Dendritic cell treated with granulocyte-macrophage colony-stimulating factor and Interleukin-4, amounts not matched to agents 40 ng/mL and 50 ng/mL, for 4 days (primary cell): ENCODE measurements around the gene HOXB5.

ENCODE experiments used
- H3K27ac Mint-ChIP-seq: one replicate; pipeline ENCODE4 v1.8.0; 2022; ENCODE audit warnings: mild to moderate bottlenecking, mixed read lengths
- H3K27me3 Mint-ChIP-seq: one replicate; pipeline ENCODE4 v1.8.0; 2022; ENCODE audit warnings: mild to moderate bottlenecking, mixed read lengths
- H3K36me3 Mint-ChIP-seq: one replicate; pipeline ENCODE4 v1.8.0; 2022; ENCODE audit warnings: low read depth, mixed read lengths
- H3K4me1 Mint-ChIP-seq: one replicate; pipeline ENCODE4 v1.8.0; 2022; ENCODE audit warnings: low read depth, mixed read lengths
- H3K4me3 Mint-ChIP-seq: one replicate; pipeline ENCODE4 v1.8.0; 2022; ENCODE audit warnings: mild to moderate bottlenecking, moderate library complexity, mixed read lengths
- H3K9me3 Mint-ChIP-seq: one replicate; pipeline ENCODE4 v1.8.0; 2022; ENCODE audit warnings: mixed read lengths
- intact Hi-C: fragments of 100-400 bp; cut with micrococcal nuclease; formaldehyde crosslinking; loops from one replicate; pipeline ENCODE4 v1.15.0; 2022

Gene HOXB5

DNA sequence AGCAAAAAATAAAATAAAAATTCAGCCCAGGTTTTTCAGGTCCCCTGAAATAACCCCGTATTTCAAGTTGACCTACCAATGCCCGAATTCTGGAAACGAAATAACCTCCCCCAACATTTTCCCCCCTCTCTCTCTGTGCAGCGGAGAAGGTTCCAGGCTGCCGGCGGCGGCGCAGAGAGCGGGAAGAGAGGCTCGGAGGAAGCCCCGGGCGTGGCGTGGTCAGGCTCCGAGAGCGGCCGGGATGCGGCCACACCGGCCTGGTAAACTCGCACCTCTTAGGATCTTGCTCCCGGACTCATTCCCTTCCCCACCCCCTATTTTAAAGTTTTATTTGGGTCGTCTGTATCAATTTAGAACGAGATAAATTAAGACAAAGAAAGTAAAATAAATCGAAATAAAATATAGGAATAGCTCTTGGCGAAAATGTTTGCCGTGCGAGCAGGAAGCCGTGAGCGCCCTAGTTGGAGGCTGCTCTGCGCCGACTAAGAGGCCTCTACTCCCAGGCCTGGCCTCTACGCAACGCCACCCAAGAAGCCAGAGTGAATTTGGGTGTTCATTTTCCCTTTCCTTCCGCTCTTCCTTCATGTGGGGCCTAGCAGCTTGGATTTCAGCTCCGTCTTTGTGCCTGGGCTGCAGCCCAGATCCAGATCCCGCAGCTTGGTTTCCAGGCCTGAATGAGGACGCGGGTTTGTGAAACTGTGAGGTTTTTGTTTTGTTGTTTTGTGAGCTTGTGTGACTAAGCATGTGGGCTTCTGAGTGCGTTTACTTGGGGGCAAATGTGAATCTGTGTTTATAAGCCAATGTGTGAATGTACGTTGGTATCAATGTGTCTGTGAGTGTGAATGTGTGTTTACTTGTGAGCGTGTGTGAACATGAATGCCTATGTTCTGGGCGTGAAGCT, 12.7 kb upstream of the HOXB5 start:
- no peak overlapping the region for H3K4me3 Mint-ChIP-seq
- H3K27me3 Mint-ChIP-seq, result peaks cover 99% of the 10 kb centered on the region
- intact Hi-C loops, result no loop called here
- H3K4me1 Mint-ChIP-seq, result peaks cover 21% of the 10 kb centered on the region
- no peaks in the 10 kb centered on the region for H3K9me3 Mint-ChIP-seq
- no peaks in the 10 kb centered on the region for H3K36me3 Mint-ChIP-seq
- no peak overlapping the region for H3K27ac Mint-ChIP-seq

DNA sequence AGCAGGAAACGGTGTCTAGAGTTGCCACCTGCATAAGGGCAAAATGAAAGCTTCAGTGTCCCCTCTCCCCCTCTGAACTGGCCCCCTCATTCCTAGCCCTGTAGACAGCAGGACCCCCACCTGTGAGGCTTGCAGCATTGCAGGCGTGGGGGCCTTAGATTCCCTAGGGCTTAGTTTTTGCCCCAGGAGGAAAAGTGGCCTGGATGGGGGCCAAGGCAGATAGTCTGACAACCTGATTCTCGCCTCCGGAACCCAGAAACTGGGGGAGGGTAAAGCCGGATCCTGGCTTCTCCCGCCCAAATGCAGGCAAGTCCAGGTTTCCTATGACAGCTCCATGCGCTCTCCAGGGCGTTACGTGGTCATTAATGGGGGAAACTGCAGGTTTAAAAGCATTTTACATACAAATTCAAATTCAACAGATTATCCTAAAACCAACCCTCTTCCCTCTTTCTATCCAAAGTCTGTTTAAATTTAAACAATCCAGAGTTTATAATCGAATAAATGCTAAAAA, 11.9 kb upstream of the HOXB5 start:
- H3K4me3 Mint-ChIP-seq, result no peak overlapping the region
- no peaks in the 10 kb centered on the region for H3K36me3 Mint-ChIP-seq
- H3K9me3 Mint-ChIP-seq, result no peaks in the 10 kb centered on the region
- peaks cover 16% of the 10 kb centered on the region for H3K4me1 Mint-ChIP-seq
- intact Hi-C loops, result no loop called here
- H3K27me3 Mint-ChIP-seq, result peaks cover 99% of the 10 kb centered on the region
- no peak overlapping the region for H3K27ac Mint-ChIP-seq

DNA sequence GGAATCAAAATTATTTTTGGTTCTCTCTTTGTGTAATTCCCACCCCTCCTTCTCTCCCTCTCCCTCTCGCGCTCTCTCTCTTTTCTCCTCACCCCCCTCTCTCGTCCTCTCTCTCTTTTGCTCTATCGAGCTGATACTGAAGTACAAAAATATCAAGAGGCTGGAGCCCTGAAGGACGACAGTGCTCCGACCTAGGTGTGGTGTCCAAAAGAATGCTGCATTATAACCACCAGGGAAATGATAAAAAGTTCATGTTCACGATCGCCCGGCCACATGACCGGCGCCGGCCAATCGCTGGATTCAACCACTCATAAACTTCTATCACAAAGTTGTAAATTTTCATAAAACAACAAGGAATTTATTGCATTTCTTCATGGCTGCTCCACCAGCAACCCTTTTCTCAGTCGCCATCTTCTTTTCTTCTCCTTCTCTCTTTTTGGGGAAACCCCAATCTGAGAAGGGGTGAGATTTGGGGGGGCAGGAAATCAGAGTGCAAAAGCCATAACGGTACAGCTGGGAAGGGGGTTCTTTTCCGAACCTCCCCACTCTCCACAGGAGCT, 11.3 kb upstream of the HOXB5 start, which contains the start of gene HOXB6:
Gene HOXB6, minus strand, starts transcription at position 217 of the 560 bp plus-strand sequence. CDS start 6,836 bp downstream, outside the sequence.
- Mint-ChIP-seq H3K4me3 (no peak within 1 kb of the TSS), H3K27ac (no peak within 1 kb of the TSS)
- intact Hi-C loops, result no loop called here

GRCh38 chr17:48603959-48604769, 10.6 kb upstream of the HOXB5 start:
- intact Hi-C loops, result no loop called here
- no peaks in the 10 kb centered on the region for H3K36me3 Mint-ChIP-seq
- no peak overlapping the region for H3K27ac Mint-ChIP-seq
- no peak overlapping the region for H3K4me3 Mint-ChIP-seq
- H3K9me3 Mint-ChIP-seq, result no peaks in the 10 kb centered on the region
- peaks cover 99% of the 10 kb centered on the region for H3K27me3 Mint-ChIP-seq
- peaks cover 16% of the 10 kb centered on the region for H3K4me1 Mint-ChIP-seq

More for the DNA sequence above, 11.3 kb upstream of the HOXB5 start, which contains the start of gene HOXB6:
- Mint-ChIP-seq H3K36me3 (no peaks in the 10 kb centered on the region), H3K9me3 (no peaks in the 10 kb centered on the region), H3K4me1 (peaks cover 16% of the 10 kb centered on the region), H3K27me3 (peaks cover 99% of the 10 kb centered on the region)

GRCh38 chr17:48601539-48602425, 8.2 kb upstream of the HOXB5 start:
- no peaks in the 10 kb centered on the region for H3K9me3 Mint-ChIP-seq
- no peak overlapping the region for H3K4me3 Mint-ChIP-seq
- peaks cover 99% of the 10 kb centered on the region for H3K27me3 Mint-ChIP-seq
- intact Hi-C loops, result no loop called here
- peaks cover 32% of the 10 kb centered on the region for H3K4me1 Mint-ChIP-seq
- H3K27ac Mint-ChIP-seq, result no peak overlapping the region
- H3K36me3 Mint-ChIP-seq, result no peaks in the 10 kb centered on the region

DNA sequence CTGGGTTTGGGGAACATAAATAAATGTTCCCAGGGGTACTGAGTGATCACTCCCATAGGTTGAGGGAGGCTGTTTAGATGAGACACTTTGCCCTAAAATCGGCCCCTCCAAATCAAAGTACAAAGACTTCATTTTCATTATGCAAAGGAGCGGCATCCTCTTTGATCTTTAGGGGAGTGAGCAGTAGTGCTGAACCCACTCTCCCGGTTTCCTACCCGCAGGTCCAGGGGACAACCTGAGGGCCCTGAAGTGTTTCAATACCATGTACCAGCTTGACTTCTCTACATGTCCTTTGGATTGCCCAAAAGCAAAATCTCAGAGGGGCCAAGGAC, 7.6 kb upstream of the HOXB5 start:
- intact Hi-C loops, result no loop called here
- Mint-ChIP-seq H3K36me3 (no peaks in the 10 kb centered on the region), H3K9me3 (no peaks in the 10 kb centered on the region), H3K4me1 (peaks cover 38% of the 10 kb centered on the region), H3K4me3 (no peak overlapping the region), H3K27ac (no peak overlapping the region), H3K27me3 (peaks cover 100% of the 10 kb centered on the region)

GRCh38 chr17:48600244-48601098, 6.9 kb upstream of the HOXB5 start:
- Mint-ChIP-seq H3K27me3 (peaks cover 100% of the 10 kb centered on the region), H3K9me3 (no peaks in the 10 kb centered on the region), H3K27ac (no peak overlapping the region), H3K36me3 (no peaks in the 10 kb centered on the region), H3K4me1 (peaks cover 39% of the 10 kb centered on the region), H3K4me3 (no peak overlapping the region)
- intact Hi-C loops, result no loop called here

DNA sequence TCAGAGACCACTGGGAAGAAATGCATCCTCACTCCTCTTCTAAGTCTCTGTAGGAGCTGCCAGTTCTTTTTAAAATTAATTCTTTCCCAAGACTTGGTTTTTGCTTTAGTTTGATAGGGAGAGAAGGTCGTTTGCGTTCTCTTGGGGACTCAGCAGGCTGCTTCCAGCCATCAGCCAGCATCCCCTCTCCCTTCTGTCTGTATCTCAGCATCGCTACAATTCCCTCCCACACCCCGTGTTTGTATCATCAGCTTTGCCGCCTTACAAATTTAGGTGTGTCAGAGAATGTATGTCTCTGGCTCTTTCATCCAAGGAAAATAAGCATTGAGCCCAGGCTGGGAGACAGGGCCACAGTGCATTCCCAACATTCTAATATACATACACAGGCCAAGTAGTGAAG, 5.8 kb upstream of the HOXB5 start:
- no peaks in the 10 kb centered on the region for H3K9me3 Mint-ChIP-seq
- H3K4me1 Mint-ChIP-seq, result peaks cover 33% of the 10 kb centered on the region
- intact Hi-C loops, result no loop called here
- H3K27me3 Mint-ChIP-seq, result peaks cover 100% of the 10 kb centered on the region
- no peak overlapping the region for H3K4me3 Mint-ChIP-seq
- H3K36me3 Mint-ChIP-seq, result no peaks in the 10 kb centered on the region
- no peak overlapping the region for H3K27ac Mint-ChIP-seq

- peaks cover 100% of the 10 kb centered on the region for H3K27me3 Mint-ChIP-seq
- intact Hi-C loops, result no loop called here
- no peak overlapping the region for H3K27ac Mint-ChIP-seq
- peaks cover 32% of the 10 kb centered on the region for H3K4me1 Mint-ChIP-seq
- H3K9me3 Mint-ChIP-seq, result no peaks in the 10 kb centered on the region
- H3K36me3 Mint-ChIP-seq, result no peaks in the 10 kb centered on the region
- H3K4me3 Mint-ChIP-seq, result no peak overlapping the region
Measured at GRCh38 chr17:48598736-48599135, 5.2 kb upstream of the HOXB5 start.

DNA sequence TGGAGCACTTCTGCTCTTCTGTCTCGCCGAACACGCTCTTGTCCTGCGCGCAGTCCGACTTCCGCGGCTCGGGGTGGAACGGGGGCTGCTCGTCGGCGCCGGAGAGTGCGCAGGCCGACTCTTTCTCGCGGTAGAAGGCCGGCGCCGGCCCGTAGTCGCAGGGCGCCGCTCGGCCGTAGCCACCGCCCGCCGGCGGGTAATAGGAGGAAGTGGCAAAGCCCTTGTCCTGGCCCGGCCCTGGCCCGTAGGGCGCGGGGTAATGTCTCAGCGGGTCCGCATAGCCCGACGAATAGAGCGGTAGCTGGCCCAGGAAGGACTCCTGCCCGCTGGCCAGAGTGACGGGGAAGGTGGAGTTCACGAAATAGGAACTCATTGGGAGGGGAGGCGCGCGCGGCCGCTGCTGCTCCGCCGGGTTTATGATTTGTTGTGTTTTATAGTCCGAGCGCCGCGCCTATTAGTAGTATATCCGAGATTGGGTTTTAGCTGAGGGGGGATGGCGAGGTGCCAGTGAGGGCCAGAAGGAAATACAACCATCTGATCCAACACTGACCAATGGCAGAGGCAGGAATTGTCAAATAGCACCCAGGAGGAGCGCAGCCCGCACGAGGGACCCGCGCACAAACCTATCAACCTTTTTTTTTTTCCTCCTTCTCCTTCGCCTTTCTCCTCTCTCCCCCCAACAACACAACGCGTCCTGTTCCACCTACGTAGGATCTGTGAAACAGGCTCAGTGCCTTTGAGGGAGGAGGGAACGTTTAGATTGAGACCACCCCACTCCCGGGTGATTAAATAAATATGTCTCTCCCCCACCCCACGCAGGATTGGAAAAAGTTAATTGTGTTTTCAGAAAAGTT, 4.4 kb upstream of the HOXB5 start:
- H3K27ac Mint-ChIP-seq, result peak overlapping the region; percentile 37
- intact Hi-C loops, result no loop called here
- peak overlapping the region; percentile 69 for H3K4me3 Mint-ChIP-seq
- no peaks in the 10 kb centered on the region for H3K36me3 Mint-ChIP-seq
- no peaks in the 10 kb centered on the region for H3K9me3 Mint-ChIP-seq
- H3K4me1 Mint-ChIP-seq, result peaks cover 39% of the 10 kb centered on the region
- peaks cover 100% of the 10 kb centered on the region for H3K27me3 Mint-ChIP-seq

GRCh38 chr17:48597528-48597777, 3.9 kb upstream of the HOXB5 start:
- peak overlapping the region; percentile 69 for H3K4me3 Mint-ChIP-seq
- H3K27me3 Mint-ChIP-seq, result peaks cover 100% of the 10 kb centered on the region
- no peaks in the 10 kb centered on the region for H3K9me3 Mint-ChIP-seq
- H3K27ac Mint-ChIP-seq, result peak overlapping the region; percentile 37
- intact Hi-C loops, result no loop called here
- no peaks in the 10 kb centered on the region for H3K36me3 Mint-ChIP-seq
- H3K4me1 Mint-ChIP-seq, result peaks cover 45% of the 10 kb centered on the region
